ENCODE data around the gene CENPT.
A peak's percentile ranks its signal among the peaks of the same experiment; 100 is the strongest.

The CENPT gene

DNA sequence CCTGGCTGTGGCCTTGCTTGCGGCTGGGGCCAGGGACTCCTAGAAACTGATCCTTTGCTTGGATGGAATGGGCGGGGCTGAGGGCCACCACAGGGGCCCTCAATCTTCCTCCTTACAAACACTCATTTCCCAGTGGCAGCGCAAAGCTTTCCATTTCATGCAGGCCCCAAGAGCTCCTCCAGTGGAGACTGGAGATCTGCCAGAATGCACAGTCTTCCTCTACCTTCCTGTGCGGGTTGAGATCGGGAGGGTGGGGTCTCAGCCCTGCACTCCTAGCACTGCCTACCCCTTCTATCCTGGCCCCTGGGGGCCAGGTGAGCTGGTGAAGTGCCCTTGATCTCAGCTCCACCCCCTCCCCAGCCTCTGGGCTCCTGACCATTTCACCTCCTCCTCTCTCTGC is 38.9 kb upstream of the CENPT start:
- DNase-seq (ENCODE audit: extremely low read depth, low read depth): no peak
- TF ChIP-seq, protein P1, sequence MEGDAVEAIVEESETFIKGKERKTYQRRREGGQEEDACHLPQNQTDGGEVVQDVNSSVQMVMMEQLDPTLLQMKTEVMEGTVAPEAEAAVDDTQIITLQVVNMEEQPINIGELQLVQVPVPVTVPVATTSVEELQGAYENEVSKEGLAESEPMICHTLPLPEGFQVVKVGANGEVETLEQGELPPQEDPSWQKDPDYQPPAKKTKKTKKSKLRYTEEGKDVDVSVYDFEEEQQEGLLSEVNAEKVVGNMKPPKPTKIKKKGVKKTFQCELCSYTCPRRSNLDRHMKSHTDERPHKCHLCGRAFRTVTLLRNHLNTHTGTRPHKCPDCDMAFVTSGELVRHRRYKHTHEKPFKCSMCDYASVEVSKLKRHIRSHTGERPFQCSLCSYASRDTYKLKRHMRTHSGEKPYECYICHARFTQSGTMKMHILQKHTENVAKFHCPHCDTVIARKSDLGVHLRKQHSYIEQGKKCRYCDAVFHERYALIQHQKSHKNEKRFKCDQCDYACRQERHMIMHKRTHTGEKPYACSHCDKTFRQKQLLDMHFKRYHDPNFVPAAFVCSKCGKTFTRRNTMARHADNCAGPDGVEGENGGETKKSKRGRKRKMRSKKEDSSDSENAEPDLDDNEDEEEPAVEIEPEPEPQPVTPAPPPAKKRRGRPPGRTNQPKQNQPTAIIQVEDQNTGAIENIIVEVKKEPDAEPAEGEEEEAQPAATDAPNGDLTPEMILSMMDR (IDR thresholded peaks at IDR 0.05; ENCODE audit: low read depth, low read length): no peak

DNA sequence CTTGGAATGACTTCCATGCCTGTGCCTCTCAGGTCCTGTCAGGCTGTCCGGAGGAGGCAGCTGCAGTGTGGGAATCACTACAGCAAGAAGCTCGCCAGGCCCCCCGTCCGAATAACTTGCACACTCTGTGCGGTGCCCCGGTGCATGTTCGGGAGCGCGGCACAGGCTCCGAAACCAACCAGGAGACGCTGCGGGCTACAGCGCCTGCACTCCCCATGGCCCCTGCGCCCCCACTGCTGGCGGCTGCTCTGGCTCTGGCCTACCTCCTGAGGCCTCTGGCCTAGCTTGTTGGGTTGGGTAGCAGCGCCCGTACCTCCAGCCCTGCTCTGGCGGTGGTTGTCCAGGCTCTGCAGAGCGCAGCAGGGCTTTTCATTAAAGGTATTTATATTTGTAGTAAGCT is 38.5 kb upstream of the CENPT start:
- no peak for DNase-seq (ENCODE audit: extremely low read depth, low read depth)
- TF ChIP-seq, protein P1 (IDR thresholded peaks at IDR 0.05; ENCODE audit: low read depth, low read length): no peak

DNA sequence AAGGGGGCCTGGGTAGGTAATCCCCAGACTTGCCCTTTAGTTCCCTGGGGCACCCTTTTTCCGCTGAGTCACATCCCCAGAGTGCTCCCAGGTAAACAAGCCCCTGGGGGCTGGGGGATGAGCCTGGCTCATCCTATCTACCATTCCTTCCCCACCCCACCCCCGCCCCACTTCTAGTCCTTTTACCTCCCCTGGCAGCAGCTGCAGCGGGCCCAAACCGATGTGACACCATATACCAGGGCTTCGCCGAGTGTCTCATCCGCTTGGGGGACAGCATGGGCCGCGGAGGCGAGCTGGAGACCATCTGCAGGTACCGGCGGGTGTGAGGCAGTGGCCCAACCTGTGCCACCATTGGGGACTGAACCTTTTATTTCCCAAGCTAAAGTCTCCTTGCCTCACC is 38.1 kb upstream of the CENPT start:
- TF ChIP-seq, protein P1 (IDR thresholded peaks at IDR 0.05; ENCODE audit: low read depth, low read length): no peak
- no peak for DNase-seq (ENCODE audit: extremely low read depth, low read depth)

DNA sequence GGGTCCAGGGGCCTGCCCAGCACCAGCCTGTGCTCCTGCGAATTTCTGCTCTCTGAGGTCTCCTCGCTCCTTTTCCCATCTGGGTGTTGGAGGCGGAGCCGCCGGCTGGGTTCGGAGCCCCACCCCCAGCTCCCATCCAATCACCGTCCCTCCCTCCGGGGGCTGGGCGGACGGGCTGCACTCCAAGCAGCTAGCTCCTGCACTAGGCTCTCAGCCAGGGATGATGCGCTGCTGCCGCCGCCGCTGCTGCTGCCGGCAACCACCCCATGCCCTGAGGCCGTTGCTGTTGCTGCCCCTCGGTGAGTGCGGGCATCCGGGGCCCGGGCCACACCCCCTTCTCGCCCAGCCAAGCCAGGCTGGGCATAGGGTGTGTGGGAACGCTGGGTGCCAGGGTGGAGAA is 37.2 kb upstream of the CENPT start, which contains the start of gene NRN1L:
NRN1L (plus strand) TSS at position 202 of the 400 bp plus-strand sequence; CDS start at position 221, 19 bp downstream.
- DNase-seq (ENCODE audit: extremely low read depth, low read depth): peak; percentile 79
- TF ChIP-seq, protein P1 (IDR thresholded peaks at IDR 0.05; ENCODE audit: low read depth, low read length): no peak

DNA sequence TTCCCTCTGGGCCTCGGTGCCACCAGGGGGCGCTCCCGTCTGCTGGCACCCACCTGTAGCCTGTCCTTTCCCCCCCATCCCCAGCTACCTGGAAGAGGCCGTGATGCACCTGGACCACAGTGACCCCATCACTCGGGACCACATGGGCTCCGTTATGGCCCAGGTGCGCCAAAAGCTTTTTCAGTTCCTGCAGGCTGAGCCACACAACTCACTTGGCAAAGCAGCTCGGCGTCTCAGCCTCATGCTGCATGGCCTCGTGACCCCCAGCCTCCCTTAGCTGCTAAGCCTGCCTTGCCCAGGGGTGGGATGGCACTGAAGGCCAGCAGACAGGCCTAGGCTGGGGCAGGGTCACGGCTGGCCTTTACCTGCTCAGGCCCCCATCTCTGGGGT is 36.4 kb upstream of the CENPT start:
- DNase-seq (ENCODE audit: extremely low read depth, low read depth): no peak

DNA sequence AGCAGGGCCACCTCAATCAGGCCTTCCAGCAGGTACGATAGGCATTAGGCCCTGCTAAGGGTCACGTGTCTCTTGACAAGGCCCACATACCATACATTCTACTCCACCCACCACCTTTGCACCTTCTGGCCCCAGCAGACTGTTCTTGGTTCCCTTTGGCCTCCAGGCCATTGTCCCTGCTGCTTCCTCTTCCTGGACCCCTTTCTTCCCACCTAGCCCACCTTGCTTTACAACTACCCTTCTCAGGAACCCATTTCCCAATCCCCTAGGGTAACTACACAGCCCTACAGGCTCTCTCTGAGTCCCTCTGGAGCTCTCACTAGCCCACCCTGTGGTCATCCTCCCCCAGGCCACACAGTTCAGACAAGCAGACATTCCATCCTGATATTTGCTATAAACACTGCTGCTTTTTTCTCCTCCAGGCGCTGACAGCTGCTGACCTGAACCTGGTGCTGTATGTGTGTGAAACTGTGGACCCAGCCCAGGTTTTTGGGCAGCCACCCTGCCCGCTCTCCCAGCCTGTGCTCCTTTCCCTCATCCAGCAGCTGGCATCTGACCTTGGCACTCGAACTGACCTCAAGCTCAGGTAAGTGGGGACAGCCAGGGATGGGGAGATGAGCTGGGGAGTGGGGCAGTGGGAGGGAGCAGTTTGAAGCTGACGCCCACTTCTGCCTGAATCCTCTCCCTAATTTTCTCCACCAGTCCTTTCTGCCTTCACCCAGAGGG is 35.8 kb upstream of the CENPT start:
- TF ChIP-seq, protein P1 (IDR thresholded peaks at IDR 0.05; ENCODE audit: low read depth, low read length): no peak
- DNase-seq (ENCODE audit: extremely low read depth, low read depth): no peak

More for the DNA sequence above, 36.4 kb upstream of the CENPT start:
- TF ChIP-seq, protein P1 (IDR thresholded peaks at IDR 0.05; ENCODE audit: low read depth, low read length): peak; percentile 85

DNA sequence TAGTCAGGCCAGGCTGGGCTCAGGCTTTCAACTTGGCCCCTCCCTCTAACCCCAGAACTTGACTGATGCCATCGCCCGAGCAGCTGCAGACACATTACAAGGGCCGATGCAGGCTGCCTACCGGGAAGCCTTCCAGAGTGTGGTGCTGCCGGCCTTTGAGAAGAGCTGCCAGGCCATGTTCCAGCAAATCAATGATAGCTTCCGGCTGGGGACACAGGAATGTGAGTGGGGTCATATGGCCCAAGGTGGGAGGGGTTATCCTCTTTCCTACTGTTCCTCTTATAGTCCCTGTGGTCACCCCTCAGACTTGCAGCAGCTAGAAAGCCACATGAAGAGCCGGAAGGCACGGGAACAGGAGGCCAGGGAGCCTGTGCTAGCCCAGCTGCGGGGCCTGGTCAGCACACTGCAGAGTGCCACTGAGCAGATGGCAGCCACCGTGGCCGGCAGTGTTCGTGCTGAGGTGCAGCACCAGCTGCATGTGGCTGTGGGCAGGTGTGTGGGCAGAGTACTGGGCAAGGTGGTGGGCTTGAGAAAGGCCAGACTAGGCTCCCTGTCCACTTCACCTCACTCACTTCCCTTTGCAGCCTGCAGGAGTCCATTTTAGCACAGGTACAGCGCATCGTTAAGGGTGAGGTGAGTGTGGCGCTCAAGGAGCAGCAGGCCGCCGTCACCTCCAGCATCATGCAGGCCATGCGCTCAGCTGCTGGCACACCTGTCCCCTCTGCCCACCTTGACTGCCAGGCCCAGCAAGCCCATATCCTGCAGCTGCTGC is 35.1 kb upstream of the CENPT start:
- TF ChIP-seq, protein P1 (IDR thresholded peaks at IDR 0.05; ENCODE audit: low read depth, low read length): no peak
- no peak for DNase-seq (ENCODE audit: extremely low read depth, low read depth)
